GM23248 (cell line): ENCODE measurements around the gene NF1. TPM values are rescaled to one million over a fixed set of nuclear protein-coding genes. Genes with fewer than 3 reads are reported as not detected.
A peak's percentile ranks its signal among the peaks of the same experiment; 100 is the strongest.

ENCODE experiments used
- DNase-seq: peaks from one replicate; pipeline ENCODE4 v3.0.0-alpha.2; 2015
- H2AFZ ChIP-seq: fragments of 200-600 bp; sonication (generic); 2 replicates; pipeline ENCODE4 v1.6.1; 2016; ENCODE audit warnings: antibody characterized with exemption
- H3F3A ChIP-seq: fragments of 200-600 bp; sonication (generic); 2 replicates; pipeline ENCODE4 v1.6.1; 2016; ENCODE audit warnings: mild to moderate bottlenecking, antibody characterized with exemption, mixed run types; ENCODE audit not compliant: insufficient read depth
- H3K27ac ChIP-seq: fragments of 200-600 bp; sonication (generic); 2 replicates; pipeline ENCODE4 v1.5.1; 2016; ENCODE audit warnings: mild to moderate bottlenecking
- H3K27me3 ChIP-seq: fragments of 200-600 bp; sonication (generic); replicated peaks from 2 replicates; pipeline ENCODE4 v1.6.1; 2016; ENCODE audit warnings: mild to moderate bottlenecking; ENCODE audit not compliant: insufficient read depth
- H3K36me3 ChIP-seq: fragments of 200-600 bp; sonication (generic); 2 replicates; pipeline ENCODE4 v1.6.1; 2016; ENCODE audit warnings: low read depth, mild to moderate bottlenecking
- H3K4me1 ChIP-seq: fragments of 200-600 bp; sonication (generic); 2 replicates; pipeline ENCODE4 v1.6.1; 2016; ENCODE audit warnings: mild to moderate bottlenecking; ENCODE audit not compliant: insufficient read depth
- H3K4me2 ChIP-seq: fragments of 200-600 bp; sonication (generic); one replicate; pipeline ENCODE4 v1.6.1; 2016; ENCODE audit warnings: mild to moderate bottlenecking; ENCODE audit not compliant: unreplicated experiment
- H3K4me3 ChIP-seq: fragments of 200-600 bp; sonication (generic); 2 replicates; pipeline ENCODE4 v1.5.1; 2016; ENCODE audit warnings: mild to moderate bottlenecking
- H3K79me2 ChIP-seq: fragments of 200-600 bp; sonication (generic); 2 replicates; pipeline ENCODE4 v1.6.1; 2016; ENCODE audit warnings: mild to moderate bottlenecking; ENCODE audit not compliant: insufficient read depth
- H3K9ac ChIP-seq: fragments of 200-600 bp; sonication (generic); 2 replicates; pipeline ENCODE4 v1.6.1; 2016; ENCODE audit warnings: mild to moderate bottlenecking
- H3K9me2 ChIP-seq: fragments of 200-600 bp; sonication (generic); 2 replicates; pipeline ENCODE4 v1.6.1; 2016; ENCODE audit warnings: mixed run types, mild to moderate bottlenecking, moderate library complexity; ENCODE audit not compliant: insufficient read depth
- H3K9me3 ChIP-seq: fragments of 200-600 bp; sonication (generic); one replicate; pipeline ENCODE4 v1.6.1; 2017; ENCODE audit warnings: low read depth
- H4K20me1 ChIP-seq: fragments of 200-600 bp; sonication (generic); 2 replicates; pipeline ENCODE4 v1.6.0; 2016; ENCODE audit not compliant: insufficient read depth
- EZH2 ChIP-seq: fragments of 200-600 bp; sonication (generic); IDR thresholded peaks from 2 replicates; pipeline ENCODE4 v1.6.1; 2018; ENCODE audit warnings: antibody characterized with exemption, mild to moderate bottlenecking; ENCODE audit not compliant: insufficient read depth, poor library complexity, severe bottlenecking
- EZH2phosphoT487 ChIP-seq: fragments of 200-600 bp; sonication (generic); IDR thresholded peaks from 2 replicates; pipeline ENCODE4 v1.6.1; 2018; ENCODE audit warnings: antibody characterized with exemption, moderate library complexity, mild to moderate bottlenecking, low read depth; ENCODE audit not compliant: insufficient read depth
- WGBS, 2 experiments: methylation state at CpG; one replicate each; pipeline ENCODE4 v1.1.6; 2015 to 2017; ENCODE audit warnings: low lambda C conversion rate in 2 of 2, low coverage in 1 of 2; ENCODE audit errors: missing lambda C conversion rate in 2 of 2; 5-methylcytosine and 5-hydroxymethylcytosine counted together
- in situ Hi-C: fragments of 300-500 bp; cut with MboI; formaldehyde crosslinking; loops from 2 replicates; pipeline ENCODE4 v1.15.0; 2020
- polyA plus RNA-seq: library from polyadenylated mRNA; unstranded; fragments of >200 nt; fragmentation: Nextera tagmentation; extraction: Ambion mirVana; gene quantifications from 2 replicates; pipeline ENCODE4 v1.2.1, GENCODE V29; 2016
- total RNA-seq: library from RNA; depleted of rRNA; stranded (reverse); fragments of >200 nt; shearing (Covaris generic); gene quantifications from 2 replicates; pipeline ENCODE4 v1.2.3, GENCODE V29; 2014

Gene NF1
- total and polyA plus RNA-seq, 2 experiments from 2014 or later, result 6.1 to 24.4 TPM

GRCh38 chr17:31064707-31065106 lies 30.1 kb upstream of the NF1 start:
- Histone ChIP-seq H3K9ac (no peak overlapping the region), H3F3A (peaks cover 22% of the 10 kb centered on the region), H3K4me2 (no peak overlapping the region), H2AFZ (no peak overlapping the region), H3K79me2 (no peaks in the 10 kb centered on the region), H3K4me1 (peaks cover 14% of the 10 kb centered on the region), H3K27ac (no peak overlapping the region), H3K36me3 (no peaks in the 10 kb centered on the region), H3K27me3 (no peaks in the 10 kb centered on the region), H3K9me2 (no peaks in the 10 kb centered on the region), H3K9me3 (no peaks in the 10 kb centered on the region), H4K20me1 (no peaks in the 10 kb centered on the region), H3K4me3 (no peak overlapping the region)
- WGBS, 2 experiments, result 91 to 97% methylated on average over 2 of the region's 2 CpGs
- DNase-seq, result no peak
- TF ChIP-seq EZH2phosphoT487, result no peak
- TF ChIP-seq EZH2, result no peak
- in situ Hi-C loops, result no loop called here

- H3K4me1 ChIP-seq, result peaks cover 26% of the 10 kb centered on the region
- 0% methylated on average over 2 of the region's 2 CpGs for WGBS, 2 experiments
- peak overlapping the region; percentile 14 for H3K4me2 ChIP-seq
- 0 out of 2 replicates have a peak overlapping the region, but pooled peaks have one; percentile 7 for H3K4me3 ChIP-seq
- H3K79me2 ChIP-seq, result no peaks in the 10 kb centered on the region
- H2AFZ ChIP-seq, result no peak overlapping the region
- TF ChIP-seq EZH2phosphoT487 (no peak), EZH2 (no peak)
- no peaks in the 10 kb centered on the region for H3K36me3 ChIP-seq
- H3K27ac ChIP-seq, result peak overlapping the region; percentile 56
- H4K20me1 ChIP-seq, result no peaks in the 10 kb centered on the region
- DNase-seq, result peak; percentile 89
- H3K9me3 ChIP-seq, result no peaks in the 10 kb centered on the region
- H3K27me3 ChIP-seq, result no peaks in the 10 kb centered on the region
- in situ Hi-C loops, result no loop called here
- peaks cover 22% of the 10 kb centered on the region for H3F3A ChIP-seq
- H3K9ac ChIP-seq, result no peak overlapping the region
- H3K9me2 ChIP-seq, result no peaks in the 10 kb centered on the region
Observed at GRCh38 chr17:31067691-31068184, 27.0 kb upstream of the NF1 start.

GRCh38 chr17:31068291-31068690 lies 26.5 kb upstream of the NF1 start:
- Histone ChIP-seq H3K4me2 (peak overlapping the region; percentile 14), H3K9me3 (no peaks in the 10 kb centered on the region), H3F3A (peaks cover 22% of the 10 kb centered on the region), H3K27ac (peak overlapping the region; percentile 56), H3K36me3 (no peaks in the 10 kb centered on the region), H3K9ac (no peak overlapping the region), H4K20me1 (no peaks in the 10 kb centered on the region), H3K4me1 (peaks cover 26% of the 10 kb centered on the region), H2AFZ (no peak overlapping the region; the same call in 1 of the 2 replicates), H3K27me3 (no peaks in the 10 kb centered on the region), H3K79me2 (no peaks in the 10 kb centered on the region), H3K9me2 (no peaks in the 10 kb centered on the region), H3K4me3 (0 out of 2 replicates have a peak overlapping the region, but pooled peaks have one; percentile 7)
- DNase-seq, result peak; percentile 40
- TF ChIP-seq EZH2 (no peak), EZH2phosphoT487 (no peak)
- WGBS, 2 experiments, result 83 to 86% methylated on average over 4 of the region's 4 CpGs
- in situ Hi-C loops, result no loop called here

- no peaks in the 10 kb centered on the region for H4K20me1 ChIP-seq
- no peaks in the 10 kb centered on the region for H3K9me2 ChIP-seq
- peaks cover 30% of the 10 kb centered on the region for H3K4me1 ChIP-seq
- no peaks in the 10 kb centered on the region for H3K79me2 ChIP-seq
- no peaks in the 10 kb centered on the region for H3K36me3 ChIP-seq
- H3F3A ChIP-seq, result peaks cover 27% of the 10 kb centered on the region
- peak; percentile 67 for DNase-seq
- no peaks in the 10 kb centered on the region for H3K27me3 ChIP-seq
- no peaks in the 10 kb centered on the region for H3K9me3 ChIP-seq
- TF ChIP-seq EZH2phosphoT487 (no peak), EZH2 (no peak)
- in situ Hi-C loops, result no loop called here
- H3K27ac ChIP-seq, result no peak overlapping the region
- no peak overlapping the region for H3K4me3 ChIP-seq
- H3K9ac ChIP-seq, result no peak overlapping the region
- no peak overlapping the region for H2AFZ ChIP-seq
- no peak overlapping the region for H3K4me2 ChIP-seq
Observed at GRCh38 chr17:31072186-31072585, 22.6 kb upstream of the NF1 start.

GRCh38 chr17:31073411-31073810 lies 21.4 kb upstream of the NF1 start:
- DNase-seq, result no peak
- 36 to 42% methylated on average over 4 of the region's 4 CpGs for whole genome bisulfite sequencing, 2 experiments
- no peak overlapping the region for H3K4me3 ChIP-seq
- no peaks in the 10 kb centered on the region for H3K36me3 ChIP-seq
- H3K9me3 ChIP-seq, result no peaks in the 10 kb centered on the region
- H3K27me3 ChIP-seq, result no peaks in the 10 kb centered on the region
- H3K4me1 ChIP-seq, result peaks cover 22% of the 10 kb centered on the region
- in situ Hi-C loops, result no loop called here
- H3K4me2 ChIP-seq, result no peak overlapping the region
- H4K20me1 ChIP-seq, result no peaks in the 10 kb centered on the region
- H3K9me2 ChIP-seq, result no peaks in the 10 kb centered on the region
- H3K9ac ChIP-seq, result no peak overlapping the region
- TF ChIP-seq EZH2phosphoT487, result no peak
- TF ChIP-seq EZH2, result no peak
- H3K79me2 ChIP-seq, result no peaks in the 10 kb centered on the region
- no peak overlapping the region for H2AFZ ChIP-seq
- H3F3A ChIP-seq, result peaks cover 16% of the 10 kb centered on the region
- no peak overlapping the region for H3K27ac ChIP-seq
